Activated CD4-positive, CD25-positive, alpha-beta regulatory T cell treated with anti-CD3 and anti-CD28 coated beads, Interleukin-2, amount 50 U/mL, for 24 hours (primary cell): Measurements from ENCODE around the gene ENTPD2.
"Not testable (repeated sequence)": the region's sequence is repeated elsewhere in the genome, so short reads cannot be mapped to it uniquely, and the experiment has no call there.

Experiments
- ATAC-seq, 2 donors: fragments of 150-1000 bp; cut with Tn5 transposase; one replicate each; pipeline ENCODE4 v1.10.0; 2021; ENCODE audit warnings: mild to moderate bottlenecking in 1 of 2, moderate library complexity in 1 of 2

ENTPD2 gene

DNA sequence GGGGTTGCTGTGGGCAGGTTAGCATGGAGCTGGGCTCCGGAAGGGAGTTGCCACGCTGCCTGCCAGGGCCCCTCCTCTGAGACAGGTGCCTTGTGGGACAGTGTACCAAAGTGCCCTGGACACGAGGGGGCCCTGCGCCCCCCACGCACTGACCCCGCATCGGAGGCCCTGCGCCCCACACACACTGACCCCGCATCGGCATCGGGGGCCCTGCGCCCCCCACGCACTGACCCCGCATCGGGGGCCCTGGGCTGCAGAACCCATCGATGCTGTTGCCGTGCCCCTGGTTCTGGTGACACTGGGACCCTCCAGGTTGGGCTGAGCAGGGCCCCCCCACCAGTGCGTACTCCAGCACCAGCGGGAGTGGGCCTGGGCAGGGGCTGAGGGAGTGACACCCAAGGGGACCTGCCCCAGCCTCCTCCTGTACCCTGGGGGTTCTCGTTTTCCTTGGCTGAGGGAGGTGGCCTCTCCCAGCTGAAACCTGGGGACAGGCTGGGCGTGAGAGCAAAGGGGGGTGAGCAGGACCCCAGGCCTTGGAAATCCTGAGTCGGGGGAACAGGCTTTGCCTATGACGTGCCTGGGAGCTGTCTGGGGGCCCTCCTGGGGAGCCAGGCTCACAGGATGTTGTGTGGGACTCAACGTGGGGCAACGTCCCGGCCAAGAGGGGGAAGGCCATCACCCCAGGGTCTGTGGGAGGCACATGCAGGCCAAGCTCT lies 9.6 kb upstream of the ENTPD2 start:
- ATAC-seq, result no peak

DNA sequence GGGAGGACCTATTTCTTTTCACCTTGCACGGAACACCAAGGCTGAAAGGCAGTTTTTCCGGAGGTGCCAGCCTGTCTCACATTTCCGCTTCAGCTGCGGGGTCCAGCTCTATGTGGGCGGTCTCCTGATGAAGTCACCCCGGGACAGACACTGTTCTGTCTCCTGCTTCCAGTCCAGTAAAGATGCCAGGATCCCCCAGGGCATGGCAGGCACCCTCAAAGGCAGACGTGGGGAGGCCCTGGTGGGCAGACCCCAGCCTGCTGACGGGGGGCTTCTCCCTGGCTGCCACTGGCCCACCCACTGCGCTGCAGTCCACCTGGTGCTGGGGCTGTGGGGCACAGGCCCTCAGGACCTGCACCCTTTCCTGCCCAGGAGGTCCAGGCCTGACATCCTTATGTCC lies 8.9 kb upstream of the ENTPD2 start:
- not testable (repeated sequence) for ATAC-seq

DNA sequence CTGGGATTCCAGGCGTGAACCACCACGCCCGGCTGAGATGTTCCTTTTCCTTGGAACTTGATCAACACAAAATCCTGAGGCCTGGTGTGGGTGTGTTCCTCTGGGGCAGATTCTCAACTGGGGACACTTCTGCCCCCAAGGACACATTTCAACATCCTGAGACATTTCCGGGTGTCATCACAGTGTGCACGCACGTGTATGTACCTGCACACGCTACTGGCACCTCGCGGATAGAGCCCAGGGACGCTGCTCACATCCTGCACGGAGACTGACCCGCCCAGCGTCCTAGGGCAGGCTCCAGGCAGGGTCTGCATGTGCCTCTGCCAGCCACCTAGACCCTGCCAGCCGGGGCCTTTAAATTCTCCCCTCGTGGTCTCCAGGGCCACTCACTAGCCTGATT lies 8.5 kb upstream of the ENTPD2 start:
- no peak for ATAC-seq

DNA sequence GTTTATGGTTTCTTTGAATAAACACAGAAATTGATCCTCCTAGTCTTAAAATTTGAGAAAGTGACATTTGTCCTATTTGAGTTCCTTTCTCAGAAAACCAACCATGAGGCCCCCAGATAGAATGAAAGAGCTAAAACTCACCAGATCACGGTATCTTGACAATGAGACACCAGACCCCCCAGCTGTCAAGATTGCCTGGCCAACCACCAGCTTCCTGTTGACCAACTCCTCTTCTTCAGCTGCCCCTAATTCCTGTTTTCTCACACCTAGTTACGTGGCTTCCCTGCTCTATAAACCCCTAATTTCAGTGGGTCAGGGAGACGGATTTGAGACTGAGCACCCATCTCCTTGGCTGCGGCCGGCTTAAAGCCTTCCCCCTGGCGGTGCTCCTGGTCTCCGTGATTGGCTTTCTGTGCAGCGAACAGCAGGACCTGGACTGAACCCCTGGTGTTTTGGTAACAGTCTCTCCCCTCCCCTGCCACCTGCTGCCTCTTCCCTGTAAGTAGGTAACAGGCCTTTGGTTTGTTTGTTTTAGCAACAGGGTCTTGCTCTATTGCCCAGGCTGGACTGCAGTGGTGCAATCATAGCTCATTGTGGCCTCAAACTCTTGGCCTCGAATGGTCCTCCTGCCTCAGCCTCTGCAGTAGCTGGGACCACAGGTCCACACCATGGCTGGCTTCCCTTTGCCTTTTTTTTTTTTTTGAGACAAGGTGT lies 4.8 kb upstream of the ENTPD2 start:
- ATAC-seq, result no peak

DNA sequence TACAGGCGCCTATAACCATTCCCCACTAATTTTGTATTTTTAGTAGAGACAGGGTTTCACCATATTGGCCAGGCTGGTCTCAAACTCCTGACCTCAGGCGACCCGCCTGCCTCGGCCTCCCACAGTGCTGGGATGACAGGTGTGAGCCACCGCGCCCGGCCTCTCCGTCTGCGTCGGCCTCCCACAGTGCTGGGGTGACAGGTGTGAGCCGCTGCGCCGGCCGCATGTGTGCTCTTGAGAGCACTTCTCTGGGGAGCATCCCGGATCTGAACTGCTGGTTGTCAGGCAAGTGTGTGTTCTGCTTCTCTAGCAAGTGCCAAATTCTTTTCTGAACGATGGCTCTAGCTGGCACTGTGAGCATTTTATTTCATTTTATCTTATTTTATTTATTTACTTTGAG lies 3.7 kb upstream of the ENTPD2 start:
- ATAC-seq, result no peak

DNA sequence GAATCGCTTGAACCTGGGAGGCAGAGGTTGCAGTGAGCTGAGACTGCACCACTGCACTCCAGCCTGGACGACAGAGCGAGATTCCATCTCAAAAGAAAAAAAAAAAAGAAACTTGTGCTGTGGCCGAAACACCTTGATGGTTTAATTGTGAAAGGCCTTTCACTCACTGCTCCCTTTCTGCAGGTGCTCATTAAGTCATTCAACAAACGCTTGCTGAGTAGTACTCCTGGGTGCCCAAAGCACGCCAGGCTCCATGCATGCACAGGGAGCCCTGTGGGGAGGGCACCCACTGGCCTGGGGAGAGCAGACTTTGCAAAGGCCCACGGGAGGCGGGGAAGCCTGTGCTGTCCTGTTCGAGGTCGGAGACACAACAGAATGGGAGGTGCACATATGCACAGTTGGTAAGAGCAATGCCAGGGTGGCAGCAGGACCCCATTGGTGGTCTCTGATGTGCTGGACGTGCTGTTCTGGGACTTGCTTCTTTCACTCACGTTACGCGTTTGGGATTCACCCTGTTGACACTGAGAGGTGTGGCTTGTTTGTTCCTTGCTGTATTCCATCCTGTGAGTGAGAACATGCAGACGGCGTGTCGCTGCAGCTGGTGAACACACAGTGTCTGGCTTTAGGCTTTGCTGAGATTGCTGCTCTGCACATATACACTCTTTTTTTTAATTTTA lies 3.0 kb upstream of the ENTPD2 start:
- ATAC-seq, result no peak

DNA sequence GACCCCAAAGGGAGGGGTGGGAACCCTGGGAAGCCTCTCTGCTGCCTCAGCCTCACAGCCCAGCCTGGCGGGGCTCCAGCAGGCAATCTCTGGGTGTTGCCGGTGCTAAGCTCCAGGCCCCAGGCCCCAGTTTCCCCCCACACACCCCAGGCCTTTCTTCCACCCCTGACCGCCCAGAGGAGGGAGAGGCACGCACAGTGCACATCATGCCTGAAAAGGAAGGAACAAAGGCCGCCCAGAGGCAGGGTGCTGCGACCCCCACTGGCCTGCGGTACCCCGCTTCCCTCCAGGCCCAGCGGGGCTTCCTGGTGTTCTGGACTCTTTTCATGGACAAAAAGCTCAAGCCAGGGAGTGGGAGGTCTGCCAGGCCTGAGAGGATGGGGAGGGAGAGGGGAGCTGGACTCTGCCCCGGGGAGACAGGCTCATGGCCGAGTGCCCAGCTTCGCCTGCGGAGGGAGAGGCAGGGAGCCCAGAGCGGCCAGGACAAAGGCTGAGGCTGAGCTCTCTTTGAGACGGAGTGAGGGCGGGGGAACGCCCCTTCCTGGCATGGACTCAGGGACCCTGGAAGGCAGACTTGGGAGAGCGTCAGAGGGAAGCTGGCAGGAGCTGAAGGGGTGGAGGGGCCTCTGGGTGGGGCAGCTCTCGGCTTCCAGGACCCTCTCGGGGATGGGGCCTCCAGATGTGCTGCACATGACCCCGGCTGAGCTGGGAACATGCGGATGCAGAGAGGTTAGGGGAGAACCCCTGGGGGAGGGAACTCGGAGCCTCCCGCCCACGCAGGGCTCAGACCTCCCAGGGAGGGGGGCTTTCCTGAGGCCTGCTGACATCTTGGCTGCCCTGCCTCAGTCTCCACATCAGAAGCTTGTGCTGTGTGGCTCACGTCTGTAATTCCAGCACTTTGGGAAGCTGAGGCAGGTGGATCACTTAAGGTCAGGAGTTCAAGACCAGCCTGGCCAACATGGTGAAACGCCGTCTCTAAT lies 1.8 kb upstream of the ENTPD2 start:
- ATAC-seq, result no peak

DNA sequence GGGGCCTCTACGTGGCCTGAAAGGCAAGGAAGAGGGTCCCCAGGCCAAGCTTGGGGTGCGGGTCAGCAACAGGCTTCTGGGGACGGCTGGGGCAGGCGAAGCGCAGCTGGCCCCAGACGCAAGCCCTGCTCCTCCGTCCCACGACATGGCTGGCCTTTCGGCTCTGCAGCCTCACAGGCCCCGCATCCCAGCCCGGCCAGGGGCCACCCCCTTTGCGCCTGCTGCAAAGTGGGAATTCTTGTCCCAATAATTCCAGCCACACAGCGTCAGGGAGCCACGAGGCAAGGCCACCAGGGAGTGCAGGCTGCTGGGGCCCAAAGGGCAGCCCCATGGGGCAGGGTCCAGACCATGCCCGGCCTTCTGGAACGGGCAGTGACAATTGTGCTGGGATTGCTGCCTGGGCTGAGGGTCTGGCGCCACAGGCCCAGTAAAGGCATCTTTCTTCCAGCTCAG lies 1.1 kb upstream of the ENTPD2 start:
- no peak for ATAC-seq

DNA sequence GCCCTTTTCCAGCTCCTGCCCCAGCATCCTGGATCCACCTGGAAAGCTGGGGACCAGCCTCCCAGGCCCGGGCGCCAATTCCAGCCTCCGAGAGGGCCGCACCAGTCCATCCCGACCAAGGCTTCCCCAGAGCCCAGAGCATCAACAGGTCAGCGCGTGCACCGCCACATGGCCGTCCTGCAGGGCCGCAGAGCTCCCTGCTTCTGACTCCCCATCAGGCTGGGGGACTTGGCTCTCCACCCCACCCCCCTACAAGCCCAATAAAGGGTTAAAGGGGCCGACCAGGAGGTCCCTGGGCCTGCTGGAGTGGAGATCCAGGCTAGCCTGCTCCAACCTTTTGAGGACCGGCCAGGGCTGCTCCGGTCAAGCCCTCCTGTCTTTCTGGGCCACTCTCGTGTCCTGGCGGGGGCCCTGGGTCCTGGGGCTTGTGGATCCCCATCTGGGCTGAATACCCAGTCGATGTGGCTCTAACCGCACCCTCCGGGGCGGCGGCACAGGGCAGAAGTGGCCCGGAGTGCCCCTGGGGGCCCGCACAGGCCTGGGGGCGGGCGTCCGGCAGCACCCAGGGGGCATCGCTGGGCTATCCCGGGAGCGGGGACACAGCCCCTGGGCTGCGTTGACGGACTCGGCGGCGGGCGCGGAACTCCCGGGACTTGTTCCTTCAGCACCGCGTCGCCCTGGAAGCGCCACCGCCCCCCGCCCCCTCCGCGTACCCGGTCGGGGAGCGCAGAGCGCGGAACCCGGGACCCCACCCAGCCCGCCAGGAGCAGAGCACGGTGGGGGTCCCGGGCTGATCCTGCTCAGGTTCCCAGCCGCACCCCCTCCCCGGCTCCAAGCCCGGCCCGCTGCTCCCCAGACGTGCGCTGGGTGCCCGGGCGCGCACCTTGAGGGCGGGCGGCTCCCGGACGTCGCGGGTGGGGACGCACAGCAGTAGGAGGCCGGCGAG lies 590 bp downstream of the ENTPD2 start:
- peak in 1 of 2 donors; percentile 16 for ATAC-seq

DNA sequence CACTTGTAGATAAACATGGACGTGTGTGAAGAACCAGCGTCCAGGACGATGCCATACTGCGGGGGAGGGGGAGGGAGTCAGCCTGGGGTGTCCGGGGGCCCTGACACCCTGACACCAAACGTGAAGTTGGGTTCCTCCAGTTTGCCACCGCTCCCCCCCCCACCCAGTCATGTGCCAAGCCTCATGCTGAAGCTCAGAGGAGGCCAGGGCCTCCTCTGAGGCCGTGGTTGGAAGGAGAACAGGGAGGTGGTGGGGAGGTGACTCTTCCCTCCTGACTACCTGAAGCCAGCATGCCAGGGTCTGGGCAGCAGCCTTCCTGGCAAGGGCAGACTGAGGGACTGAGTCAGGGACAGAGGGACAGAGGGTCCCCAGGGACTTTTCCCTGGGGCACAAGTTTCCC lies 1.6 kb downstream of the ENTPD2 start:
- no peak for ATAC-seq

DNA sequence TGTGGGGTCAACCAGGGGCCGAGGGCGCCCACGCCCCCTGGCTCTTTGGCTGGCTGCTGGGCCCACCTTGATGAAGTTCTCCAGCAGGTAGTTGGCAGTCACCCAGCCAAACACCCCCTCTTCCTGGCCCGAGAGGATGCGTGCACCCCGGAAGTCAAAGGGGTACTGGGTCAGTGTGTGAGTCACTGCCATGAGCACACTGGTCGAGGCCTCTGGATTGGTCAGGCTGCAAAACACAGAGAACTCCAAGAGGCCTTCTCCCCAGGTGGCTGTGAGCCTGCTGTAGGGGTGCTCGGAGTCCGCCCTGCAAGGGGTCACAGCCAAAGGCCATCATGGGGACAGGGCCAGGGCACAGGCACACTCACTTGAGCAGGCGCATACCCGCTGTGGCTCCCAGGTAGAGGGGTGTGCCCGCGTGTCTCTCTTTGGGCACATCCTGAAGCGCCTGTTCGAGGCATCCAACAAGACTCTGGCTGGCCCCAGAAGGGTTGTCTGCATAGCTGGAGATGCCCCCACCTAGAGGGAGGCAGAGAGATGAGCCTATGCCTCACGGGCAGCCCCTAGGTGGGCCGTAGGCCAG lies 2.6 kb downstream of the ENTPD2 start:
- no peak for ATAC-seq

DNA sequence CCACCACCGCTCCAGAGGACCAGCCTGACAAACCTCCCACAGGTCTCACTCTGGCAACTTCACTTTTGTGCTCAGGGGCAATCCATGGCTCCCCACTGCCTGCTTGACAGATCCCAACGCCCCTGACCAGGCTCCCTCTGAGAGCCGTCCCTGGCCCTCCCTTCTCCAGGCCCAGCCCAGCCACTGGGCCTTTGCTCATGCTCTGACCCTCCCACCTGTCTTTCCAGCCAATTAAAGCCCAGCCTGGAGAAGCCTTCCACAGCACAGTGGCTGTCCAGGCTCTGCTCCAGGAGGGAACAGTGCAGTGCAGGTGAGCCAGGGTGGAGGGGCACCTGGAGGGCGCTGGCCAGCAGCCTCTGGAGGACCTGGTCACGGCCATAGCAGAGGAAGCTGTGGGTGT lies 3.3 kb downstream of the ENTPD2 start:
- ATAC-seq, result no peak

DNA sequence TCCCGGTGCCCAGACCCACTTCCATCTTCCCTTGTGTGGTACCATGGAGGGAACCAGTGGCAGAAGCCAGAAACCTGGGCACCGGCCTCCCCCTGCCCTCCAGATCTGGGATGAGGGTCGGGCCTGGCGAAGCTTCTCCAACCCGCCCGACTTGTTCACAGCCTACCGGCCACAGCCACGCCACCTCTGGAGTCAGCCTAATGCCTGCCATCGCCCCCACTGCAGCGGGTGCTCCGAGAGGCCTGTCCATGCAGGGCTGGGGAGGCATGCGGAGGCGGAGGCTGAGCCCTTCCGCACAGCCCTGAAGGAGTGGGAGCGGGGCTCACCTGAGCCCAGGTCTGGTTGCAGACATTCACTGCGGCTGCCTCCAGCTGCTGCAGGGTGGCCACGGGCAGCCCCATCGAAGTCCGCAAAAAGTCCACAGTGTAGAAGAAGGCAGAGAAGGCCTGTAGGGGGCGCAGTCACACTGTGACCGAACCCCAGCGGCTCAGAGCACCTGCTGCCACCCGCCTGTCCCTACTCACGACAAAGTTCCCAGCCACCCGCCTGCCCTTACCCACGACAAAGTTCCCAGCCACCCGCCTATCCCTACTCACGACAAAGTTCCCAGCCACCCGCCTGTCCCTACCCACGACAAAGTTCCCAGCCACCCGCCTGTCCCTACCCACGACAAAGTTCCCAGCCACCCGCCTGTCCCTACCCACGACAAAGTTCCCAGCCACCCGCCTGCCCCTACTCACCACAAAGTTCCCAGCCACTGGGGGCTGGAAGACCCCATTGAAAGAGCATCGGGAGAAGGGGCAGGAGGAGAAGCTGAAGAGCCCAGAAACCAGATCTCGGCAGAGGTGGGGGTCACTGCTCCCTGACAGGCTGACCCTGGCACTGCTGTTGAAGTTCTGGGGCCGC lies 4.1 kb downstream of the ENTPD2 start:
- peak; percentile 18 to 38 for ATAC-seq

DNA sequence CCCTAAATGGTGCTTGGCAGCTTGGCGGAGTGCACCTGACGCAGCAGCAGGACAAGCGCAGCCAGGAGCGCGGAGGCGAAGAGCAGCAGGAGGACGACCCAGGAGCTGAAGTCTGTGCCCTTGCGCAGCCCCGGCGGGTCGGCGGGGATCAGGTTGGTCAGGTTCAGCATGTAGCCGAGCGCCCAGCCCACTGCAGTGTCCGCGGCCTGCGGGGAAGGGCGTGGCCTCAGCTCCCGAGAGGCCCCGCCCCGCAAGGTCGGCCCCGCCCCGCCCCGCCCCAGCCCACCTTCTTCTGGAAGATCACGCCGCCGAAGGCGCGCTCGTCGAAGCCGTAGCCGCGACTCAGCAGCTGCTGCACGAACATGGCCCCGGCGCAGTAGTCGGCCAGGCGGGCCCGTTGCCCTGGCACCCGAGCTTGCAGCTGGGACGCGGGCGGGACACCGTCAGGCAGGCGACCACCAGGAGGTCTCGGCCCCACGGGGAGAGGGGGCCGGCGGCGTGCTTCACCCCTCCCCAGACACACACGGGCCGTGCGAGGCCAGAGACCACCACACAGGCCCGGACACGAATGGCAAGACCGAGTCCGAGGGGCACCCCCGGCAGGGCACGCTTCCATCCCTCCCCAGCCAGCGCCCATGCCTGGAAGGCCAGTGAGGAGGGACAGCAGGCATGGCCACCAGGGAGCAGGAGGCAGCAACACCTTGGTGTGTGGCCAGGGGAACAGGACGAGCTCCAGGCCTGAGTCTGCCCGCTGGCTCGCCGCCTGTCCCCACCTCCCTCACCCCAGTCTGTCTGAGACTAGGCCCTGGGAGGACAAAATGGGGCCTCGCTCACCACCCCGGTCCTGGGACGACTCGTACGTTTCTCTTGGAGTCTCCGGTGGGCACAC lies 5.0 kb downstream of the ENTPD2 start:
- no peak for ATAC-seq

DNA sequence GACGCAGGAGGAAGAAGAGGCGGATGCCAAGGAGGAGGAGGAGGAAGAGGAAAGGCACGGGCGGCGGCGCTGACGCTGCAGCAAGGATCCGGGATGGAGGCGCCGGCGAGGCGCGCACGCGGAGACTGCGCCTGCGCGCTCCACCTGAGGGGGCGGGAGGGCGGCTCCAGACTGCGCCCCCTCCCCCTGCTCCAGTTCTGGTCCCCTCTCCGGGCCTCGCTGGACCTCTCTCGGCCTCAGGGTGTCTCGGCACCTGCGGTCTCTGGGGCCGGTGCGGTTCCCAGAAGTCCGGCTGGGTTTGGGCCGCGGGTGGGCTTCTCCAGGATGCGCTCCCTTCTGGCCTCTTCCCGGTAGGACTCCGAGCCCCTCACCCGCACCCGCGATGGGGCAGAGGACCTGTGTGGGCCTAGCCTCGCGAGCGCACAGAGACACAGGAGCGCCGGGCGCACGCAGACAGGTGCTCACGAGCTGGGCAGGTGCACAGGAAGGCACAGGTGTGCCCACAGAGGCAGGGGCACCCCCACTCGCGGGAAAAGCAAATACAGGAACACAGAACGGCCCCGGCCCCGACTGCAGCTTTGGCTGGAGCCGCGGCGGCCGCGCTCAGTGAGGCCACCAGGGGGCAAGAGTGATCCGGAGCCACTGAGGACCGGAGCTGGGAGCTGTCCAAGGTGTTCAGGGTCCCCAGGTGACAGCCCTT lies 7.6 kb downstream of the ENTPD2 start, which contains the start of gene NPDC1:
Gene NPDC1 (minus strand): TSS at position 90 of the 700 bp plus-strand sequence. CDS start 188 bp downstream, outside the sequence.
- ATAC-seq, result peak; percentile 72 to 87

DNA sequence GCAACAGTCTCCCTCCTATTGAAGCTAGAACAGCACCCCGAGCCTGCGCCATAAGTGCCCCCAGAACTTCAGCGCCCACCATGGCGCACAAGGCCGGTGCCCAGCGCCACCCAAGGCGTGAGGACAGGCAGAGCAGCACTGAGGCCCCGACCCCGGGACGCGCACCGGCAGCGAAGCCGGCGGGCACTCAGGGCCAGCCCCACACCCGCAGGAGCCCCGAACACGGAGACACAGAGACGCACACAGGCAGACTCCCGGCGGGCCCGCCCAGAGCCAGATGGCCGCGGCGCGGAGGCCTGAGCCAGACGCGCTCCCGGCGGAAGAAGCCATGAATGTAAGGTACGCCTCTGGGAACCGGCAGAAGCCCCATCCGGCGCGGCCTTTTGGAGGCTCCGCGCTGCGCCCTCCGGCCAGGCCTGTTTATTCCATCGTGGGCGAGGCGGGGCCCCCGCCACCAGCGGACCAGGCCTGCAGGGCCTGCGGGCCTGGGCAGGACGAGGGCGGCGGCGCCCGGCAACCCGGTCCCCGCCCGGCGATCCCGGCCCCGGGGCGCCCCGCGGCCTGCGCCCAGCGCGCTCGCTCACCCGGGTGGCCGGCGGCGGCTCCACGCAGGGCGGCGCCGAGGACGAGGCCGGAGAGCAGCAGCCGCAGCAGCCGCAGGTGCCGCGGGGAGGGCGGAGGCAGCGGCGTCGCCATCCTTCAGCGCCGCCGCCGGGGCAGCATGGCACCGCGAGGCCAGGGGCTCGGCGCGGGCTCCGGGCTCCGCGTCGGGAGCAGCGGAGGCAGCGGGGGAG lies 8.4 kb downstream of the ENTPD2 start:
- ATAC-seq, result peak in 1 of 2 donors; percentile 12
